GM11168 (cell line): ENCODE results near the gene CFAP210.
"Not testable (repeated sequence)": the region's sequence is repeated elsewhere in the genome, so short reads cannot be mapped to it uniquely, and the experiment has no call there.

ENCODE experiments used
- in situ Hi-C: fragments of 300-500 bp; cut with MboI; formaldehyde crosslinking; loops from one replicate; pipeline ENCODE4 v1.12.0; 2022; ENCODE audit warnings: low sequenced_read_pairs; ENCODE audit not compliant: unreplicated experiment

CFAP210 gene

DNA sequence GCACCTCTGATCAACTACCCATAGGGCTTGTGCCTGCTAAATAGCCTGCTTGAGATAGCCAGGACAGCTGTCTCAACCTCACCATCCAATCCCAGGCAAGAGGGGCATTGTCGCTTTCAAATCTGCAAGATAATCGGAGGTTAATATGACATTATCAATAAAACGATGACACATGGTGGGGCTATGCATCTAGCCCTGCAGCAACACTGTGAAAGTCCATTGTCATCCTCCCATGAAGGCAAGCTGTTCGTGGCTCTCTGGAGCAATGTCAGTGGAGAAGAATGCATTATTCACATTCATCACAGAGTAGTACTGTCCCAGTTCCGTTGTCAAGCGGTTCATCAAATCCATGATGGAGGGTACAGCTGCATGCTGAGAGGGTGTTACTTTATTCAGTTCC is 20.5 kb upstream of the CFAP210 start:
- in situ Hi-C loops: no loop called here

DNA sequence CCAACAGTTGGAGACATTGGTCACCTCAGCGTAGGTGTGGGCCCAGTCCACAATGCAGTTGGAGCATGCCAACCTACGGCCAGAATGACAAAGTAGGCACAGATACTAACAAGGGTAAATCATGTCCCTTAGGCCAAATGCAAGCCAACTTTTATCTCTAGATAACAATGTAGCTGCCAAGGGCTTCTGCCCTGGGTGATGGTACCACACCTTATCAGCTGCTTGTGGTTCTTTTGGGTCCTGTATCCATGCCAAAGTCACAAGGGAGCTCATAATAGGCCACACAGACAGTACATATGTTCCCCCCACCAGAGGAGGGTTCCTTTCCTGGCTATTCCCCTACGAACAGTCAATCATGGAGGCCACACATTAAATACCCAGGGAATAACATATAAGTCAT is 19.1 kb upstream of the CFAP210 start:
- in situ Hi-C loops: no loop called here

DNA sequence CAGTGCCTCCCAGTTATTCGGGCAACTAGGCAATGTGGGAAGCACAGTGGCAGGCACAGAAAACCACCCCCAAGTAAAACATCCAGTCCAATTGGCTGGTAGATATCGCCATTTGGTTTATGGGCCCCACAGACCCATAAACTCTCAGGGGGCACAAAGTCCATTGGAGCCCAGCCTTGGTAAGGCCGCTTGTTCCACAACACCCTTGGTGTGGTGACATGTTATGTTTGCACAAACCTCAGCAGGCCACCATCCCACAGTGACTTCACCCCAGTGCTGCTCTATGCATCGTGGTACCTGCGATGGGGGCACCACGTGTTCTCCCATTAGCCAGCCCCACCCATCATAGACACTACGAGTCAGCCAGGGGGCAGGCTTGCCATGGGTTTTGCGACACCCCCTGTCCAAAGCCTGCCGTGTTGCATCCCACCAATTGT is 18.6 kb upstream of the CFAP210 start:
- in situ Hi-C loops: no loop called here

DNA sequence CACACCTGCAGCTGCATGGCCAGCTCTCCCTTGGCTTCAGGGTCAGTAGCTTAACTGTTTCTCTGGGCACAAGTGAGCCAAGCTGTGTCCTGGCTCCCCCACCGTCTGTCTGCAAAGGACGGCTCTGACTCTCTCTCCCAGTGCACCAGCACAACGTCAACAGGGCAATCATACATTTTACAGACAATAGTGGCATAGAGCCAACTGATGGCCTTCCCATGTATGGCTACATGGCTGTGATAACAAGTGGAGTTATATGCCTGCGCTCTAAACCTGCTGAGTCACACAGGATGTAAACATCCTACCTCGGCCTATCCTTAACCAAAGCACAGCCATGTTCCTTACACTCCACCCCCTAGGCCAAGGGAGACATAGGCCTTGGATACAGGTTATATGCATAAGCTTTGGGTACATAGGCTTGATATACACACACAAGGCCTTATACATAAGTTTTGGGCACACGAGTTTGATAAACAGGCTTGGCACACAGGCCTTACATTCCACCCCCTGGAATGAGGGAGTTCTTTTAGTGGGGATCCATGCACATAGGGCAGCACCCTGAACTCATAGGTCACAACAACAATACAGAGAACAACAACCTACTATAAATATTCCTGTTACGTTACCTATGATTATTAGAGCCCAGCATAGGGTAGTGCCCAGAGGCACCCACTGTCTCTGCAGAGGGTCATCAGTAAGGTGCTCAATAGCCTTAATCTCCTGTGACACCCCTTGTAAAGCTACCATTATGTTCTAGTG is 17.7 kb upstream of the CFAP210 start:
- in situ Hi-C loops: no loop called here

DNA sequence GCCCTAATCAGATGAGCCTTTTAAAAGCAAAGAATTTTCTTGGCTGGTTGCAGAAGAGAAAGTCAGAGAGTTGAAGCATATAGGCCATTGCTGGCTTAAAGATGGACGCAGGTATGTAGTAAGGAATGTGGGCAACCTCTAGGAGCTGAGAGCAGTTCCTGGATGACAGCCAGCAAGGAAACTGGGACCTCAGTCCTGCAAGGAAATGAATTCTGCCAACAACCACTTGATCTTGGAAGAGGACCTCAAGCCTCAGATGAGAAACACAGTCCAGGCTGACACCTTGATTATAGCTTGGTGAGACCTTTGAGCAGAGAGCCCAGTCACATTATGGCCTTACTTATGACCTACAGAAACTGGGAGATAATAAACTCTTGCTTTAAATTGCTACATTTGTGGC is 15.8 kb upstream of the CFAP210 start:
- in situ Hi-C loops: no loop called here

DNA sequence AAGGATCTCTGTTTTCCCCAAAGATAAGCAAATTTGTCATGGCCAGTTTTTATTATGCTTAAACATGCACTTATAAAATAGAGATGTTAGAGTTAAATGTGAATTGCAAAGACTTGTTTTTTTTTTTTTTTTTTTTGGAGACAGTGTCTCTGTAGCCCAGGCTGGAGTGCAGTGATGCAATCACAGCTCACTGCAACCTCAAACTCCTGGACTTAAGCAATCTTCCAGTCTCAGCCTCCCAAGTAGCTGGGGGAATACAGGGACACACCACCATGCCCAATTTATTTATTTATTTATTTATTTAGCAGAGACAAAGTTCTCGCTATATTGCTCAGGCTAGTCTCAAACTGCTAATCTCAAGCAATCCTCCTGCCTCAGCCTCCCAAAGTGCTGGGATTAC is 15.1 kb upstream of the CFAP210 start:
- in situ Hi-C loops: no loop called here

DNA sequence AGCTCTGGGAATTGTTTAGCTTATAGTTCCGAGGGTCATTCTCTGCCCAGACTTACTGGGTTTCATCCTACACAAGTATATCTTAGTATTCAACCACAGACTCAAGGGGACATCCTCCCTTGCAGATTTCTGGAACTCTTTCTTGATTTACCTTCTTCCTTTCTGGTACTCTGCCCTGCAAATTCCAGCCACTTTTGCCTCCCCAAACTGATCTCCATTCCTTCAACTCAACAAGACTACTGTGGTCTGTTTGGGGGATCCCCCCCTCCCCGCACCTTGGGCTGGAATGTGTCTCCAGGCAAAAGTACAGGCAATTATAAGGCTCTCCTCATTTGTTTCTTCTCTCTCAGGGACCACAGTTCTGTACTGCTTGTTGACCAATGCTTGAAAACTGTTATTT is 13.4 kb upstream of the CFAP210 start:
- in situ Hi-C loops: no loop called here

DNA sequence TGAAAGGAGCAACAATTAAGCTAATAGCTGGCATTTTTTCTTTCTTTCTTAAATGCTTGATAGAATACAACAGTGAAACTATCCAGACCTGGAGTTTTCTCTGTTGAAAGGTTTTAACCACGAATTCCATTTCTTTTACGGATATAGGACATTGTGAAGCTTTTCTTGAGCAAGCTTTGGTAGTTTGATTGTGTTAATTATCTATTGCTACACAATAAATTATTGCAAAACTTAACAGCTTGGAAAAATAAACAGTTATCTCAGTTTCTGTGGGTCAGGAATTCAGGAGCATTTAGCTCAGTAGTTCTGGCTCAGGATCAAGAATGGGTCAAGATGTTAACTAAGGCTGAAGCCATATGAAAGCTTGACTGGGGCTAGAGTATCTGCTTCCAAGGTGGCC is 11.7 kb upstream of the CFAP210 start:
- in situ Hi-C loops: no loop called here

DNA sequence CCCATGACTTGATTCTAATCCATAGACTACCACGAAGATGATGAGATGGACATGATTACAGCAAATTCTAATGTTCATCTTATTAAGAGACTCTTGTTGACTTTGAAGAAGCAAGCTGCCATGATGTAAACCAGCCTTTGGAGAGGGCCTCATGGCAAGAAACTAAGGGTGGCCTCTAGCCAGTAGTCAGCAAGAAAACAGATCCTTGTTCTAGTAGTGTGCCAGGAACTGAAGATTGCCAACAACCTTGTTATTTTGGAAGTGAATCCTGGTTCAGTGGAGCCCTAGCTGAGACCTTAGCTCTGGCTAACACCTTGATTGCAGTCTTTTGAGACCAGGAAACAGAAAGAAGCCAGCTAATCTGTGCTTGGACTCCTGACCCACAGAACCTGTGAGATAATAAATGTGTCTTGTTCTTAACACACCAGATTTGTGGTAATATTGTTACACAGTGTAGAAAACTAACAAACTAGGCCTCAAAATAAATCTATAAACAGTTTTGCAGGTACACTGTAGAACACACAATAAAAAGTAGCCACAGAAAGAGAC is 10.0 kb upstream of the CFAP210 start:
- in situ Hi-C loops: no loop called here

DNA sequence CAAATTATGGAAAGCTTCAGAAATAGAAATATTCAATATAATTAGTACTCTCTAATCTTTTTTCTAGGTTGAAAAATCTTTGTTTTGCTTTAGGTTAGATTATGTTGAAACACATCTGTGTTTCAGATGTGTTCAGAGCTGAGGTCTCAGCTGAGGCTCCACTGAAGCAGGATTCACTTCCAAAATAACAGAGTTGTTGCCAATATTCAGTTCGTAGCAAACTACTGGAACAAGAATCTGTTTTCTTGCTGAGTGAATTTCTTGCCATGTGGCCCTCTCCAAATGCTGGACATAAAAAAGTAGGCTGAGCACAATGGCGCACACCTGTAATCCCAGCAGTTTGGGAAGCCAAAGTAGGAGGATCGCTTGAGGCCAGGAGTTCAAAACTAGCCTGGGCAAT is 8.8 kb upstream of the CFAP210 start:
- in situ Hi-C loops: no loop called here

DNA sequence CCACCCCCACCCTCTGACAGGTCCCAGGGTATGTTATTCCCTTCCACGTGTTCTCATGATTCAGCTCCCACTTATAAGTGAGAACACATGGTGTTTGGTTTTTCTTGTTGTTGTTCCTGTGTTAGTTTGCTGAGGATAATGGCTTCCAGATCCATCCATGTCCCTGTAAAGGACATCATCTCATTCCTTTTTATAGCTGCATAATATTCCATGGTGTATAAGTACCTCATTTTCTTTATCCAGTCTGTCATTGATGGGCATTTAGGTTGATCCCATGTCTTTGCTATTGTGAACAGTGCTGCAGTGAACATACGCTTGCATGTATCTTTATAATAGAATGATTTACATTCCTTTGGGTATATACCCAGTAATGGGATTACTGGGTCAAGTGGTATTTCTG is 5.0 kb upstream of the CFAP210 start:
- in situ Hi-C loops: not testable (repeated sequence)

DNA sequence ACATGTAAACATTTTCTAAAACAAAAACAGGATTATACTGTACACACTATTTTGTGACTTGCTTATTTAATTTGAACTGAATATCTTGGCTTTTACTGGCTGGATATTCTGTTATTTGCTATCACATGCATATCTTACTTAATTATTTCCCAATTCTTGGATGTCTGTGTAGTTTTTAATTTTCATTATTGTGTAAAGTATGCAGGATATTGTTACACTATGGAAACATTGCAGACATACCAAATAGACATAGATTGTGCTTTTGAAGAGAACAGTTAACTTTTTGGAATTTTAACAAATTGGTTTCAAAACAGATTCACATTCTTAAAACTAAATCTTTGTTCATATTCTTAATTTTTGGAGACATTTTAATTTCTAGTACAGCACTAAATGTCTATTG is 2.2 kb upstream of the CFAP210 start:
- in situ Hi-C loops: no loop called here

DNA sequence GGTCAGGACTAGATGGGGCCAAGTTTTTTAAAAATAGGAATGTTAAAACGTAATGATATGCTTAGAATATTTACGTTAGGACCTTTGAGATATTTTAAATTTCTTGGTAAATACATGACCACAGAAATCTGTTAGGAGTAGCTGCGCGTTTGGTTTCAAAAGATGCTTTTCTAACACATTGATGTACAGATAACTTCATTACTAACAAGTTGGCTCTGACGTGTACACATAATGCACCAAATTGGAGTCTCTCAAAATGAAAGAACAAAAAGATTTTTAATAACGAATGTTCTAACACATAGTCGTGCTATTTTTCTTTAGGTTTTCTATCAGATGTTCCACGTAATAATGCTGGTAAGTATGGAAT is 672 bp upstream of the CFAP210 start:
- in situ Hi-C loops: no loop called here

DNA sequence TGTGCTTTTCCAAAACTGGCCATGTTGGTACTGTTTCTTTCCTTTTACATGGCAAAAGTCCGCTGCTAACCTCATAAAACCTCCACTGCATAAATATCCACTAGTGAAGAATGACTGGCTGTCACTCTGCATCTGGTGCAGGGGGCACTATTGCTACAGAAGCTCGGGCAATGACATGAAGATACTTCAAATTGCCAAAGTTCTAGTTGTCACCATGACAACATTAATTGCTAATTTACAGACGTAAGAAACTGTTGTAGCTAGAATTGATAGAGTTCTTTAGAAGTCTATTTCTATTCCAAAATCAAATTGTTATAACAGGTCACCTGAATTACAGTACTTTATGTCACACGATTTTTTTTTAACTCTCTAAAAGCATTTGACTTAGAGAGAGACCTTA is 845 bp downstream of the CFAP210 start:
- in situ Hi-C loops: no loop called here

DNA sequence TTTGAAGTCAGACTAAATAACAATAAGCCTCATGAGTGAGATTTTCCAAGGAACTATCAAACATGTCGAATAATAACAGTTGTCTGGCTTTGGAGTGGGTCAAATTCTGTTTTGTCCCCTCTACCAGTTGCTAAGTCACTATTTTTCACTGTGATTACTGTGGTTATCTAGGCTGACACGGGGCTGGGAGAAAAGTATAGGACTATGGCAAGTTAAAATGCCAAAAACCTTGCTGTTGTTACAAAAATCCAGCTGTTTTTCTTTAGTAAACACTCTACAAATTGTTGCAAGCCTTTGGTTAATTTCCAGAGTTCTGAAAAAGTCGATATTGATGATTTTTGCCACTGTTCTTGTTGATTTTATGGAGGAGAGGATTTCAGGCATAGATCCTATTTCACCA is 1.5 kb downstream of the CFAP210 start:
- in situ Hi-C loops: no loop called here

DNA sequence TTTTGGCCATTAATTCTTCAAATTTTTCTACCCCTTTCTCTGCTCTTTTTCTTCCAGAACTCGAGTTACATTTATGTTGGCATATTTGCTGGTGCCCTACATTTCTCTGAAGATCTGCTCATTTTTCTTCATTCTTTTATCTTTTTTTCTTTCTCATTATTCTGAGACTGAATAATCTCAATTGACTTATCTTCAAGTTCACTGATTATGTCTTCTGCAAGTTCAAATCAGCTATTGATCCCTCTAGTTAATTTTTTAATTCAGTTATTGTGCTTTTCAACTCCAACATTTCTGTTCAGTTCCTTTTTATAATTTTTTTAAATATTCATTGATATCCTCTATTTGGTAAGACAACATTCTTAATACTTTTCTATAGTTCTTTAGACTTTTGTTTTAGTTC is 3.2 kb downstream of the CFAP210 start:
- in situ Hi-C loops: no loop called here

DNA sequence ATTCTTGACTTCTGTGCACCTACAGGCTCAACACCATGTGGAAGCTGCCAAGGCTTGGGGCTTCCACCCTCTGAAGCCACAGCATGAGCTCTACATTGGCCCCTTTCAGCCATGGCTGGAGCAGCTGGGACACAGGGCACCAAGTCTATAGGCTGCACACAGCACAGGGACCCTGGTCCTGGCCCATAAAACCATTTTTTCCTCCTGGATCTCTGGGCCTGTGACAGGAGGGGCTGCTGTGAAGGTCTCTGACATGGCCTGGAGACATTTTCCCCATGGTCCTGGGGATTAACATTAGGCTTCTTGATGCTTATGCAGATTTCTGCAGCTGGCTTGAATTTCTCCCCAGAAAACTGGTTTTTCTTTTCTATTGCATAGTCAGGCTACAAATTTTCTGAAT is 6.3 kb downstream of the CFAP210 start:
- in situ Hi-C loops: not testable (repeated sequence)

DNA sequence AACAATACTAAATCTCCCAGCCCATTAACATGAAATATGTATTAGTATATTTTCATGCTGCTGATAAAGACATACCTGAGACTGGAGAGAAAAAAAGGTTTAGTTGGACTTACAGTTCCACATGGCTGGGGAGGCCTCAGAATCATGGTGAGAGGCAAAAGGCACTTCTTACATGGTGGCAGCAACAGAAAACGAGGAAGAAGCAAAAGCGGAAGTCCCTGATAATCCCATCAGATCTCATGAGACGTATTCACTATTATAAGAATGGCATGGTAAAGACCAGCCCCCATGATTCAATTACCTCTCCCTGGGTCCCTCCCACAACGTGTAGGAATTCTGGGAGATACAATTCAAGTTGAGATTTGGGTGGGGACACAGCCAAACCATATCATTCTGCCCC is 7.4 kb downstream of the CFAP210 start:
- in situ Hi-C loops: not testable (repeated sequence)

DNA sequence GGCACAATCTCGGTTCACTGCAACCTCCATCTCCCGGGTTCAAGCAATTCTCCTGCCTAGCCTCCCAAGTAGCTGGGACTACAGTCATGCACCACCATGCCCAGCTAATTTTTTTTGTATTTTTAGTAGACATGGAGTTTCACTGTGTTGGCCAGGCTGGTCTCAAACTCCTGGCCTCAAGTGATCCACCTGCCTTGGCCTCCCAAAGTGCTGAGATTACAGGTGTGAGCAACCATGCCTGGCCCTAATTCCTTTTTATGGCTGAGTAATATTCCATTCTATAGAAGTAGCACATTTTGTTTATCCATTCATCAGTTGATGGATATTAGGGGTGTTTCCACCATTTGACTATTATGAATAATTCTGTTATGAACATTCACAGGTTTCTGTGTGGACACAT is 9.5 kb downstream of the CFAP210 start:
- in situ Hi-C loops: not testable (repeated sequence)

DNA sequence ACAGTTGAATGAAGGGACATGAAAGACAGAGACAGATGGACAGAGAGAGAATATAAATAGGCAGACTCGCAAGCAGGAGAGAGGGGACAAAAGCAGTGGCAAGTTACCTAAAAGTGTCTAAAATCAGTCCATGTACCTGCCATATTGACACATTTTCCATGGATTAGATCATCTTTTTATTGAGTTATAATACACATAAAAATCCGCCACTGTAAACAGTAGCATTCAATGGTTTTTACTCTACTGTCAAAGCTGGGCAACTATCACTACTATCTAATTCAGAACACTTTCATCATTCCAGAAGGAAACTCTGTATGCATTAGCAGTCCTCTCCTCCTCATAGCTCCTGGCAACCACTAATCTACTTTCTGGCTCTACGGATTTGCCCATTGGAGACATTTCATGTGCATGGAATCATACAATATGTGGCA is 10.1 kb downstream of the CFAP210 start:
- in situ Hi-C loops: no loop called here

DNA sequence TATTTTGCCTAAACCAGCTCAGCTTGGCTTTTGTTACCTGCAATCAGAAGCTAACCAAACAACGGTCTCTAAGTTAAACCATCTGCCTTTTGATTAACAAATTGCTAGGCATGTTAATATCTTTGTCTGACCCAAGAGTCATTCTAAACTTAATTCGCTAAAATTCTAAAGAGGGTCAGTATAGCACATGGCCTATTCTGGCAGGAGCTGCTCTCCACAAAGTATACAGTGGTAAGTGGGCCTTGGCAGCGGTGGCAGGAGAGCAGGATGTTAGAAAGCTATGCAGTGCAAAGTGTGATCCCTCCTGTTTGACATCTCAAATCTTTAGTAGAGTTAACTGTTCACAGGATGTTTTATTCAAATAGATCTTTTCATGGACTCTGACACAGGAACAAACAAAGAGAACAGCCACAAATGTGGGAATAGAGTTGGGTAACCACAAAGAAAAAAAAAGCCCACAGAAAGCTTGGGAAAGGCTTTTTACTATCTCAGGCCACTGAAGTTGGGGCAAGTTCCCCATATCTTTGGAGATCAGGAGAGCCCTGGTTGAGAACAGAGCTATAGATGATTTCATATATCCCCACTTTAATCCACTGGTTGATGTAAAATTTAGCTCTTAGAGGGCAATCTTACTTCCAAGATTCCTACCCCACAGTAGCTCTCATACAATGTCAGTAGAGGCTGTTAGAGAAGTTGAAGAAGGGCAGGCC is 10.6 kb downstream of the CFAP210 start:
- in situ Hi-C loops: no loop called here

DNA sequence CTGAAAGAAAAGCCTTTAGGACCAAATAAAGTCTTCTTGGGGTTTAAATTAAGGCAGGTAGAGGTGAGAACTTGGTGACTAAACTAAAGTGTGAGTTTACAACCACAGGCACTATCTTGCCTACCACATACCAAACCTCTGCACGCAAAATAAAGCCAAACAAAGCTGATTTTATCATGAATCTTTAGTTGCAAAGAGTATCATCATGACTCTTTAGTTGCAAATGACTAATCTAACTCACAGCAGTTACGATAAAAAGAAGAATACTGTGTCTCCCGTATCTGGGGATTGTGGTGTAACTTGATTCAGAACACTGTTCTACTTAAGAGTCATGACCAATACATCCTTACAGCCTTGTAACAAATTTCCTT is 11.2 kb downstream of the CFAP210 start:
- in situ Hi-C loops: no loop called here
